GM12892 (cell line): Measurements from ENCODE around the gene PLA2G2F.

Experiments
- POLR2A ChIP-seq: IDR thresholded peaks from 2 replicates; pipeline ENCODE4 v1.6.1; 2011; ENCODE audit warnings: low read depth, low read length, control low read depth
- POLR2AphosphoS5 ChIP-seq: IDR thresholded peaks from 2 replicates; pipeline ENCODE4 v1.6.1; 2011; ENCODE audit warnings: low read depth, low read length, control low read depth
- TAF1 ChIP-seq: IDR thresholded peaks from 2 replicates; pipeline ENCODE4 v1.6.1; 2011; ENCODE audit warnings: low read depth, mild to moderate bottlenecking, control low read depth, low read length, borderline replicate concordance

- TF ChIP-seq POLR2A (no peak), TAF1 (no peak), POLR2AphosphoS5 (no peak)
Measured at GRCh38 chr1:20136249-20136648, 2.9 kb upstream of the PLA2G2F start.
